GM23338 (cell line): ENCODE measurements around the gene NBDY. TPM values are rescaled to one million over a fixed set of nuclear protein-coding genes. Genes with fewer than 3 reads are reported as not detected.

ENCODE experiments used
- ATAC-seq: fragments of 200-7000 bp; cut with Tn5 transposase; 3 replicates; pipeline ENCODE4 v1.9.1; 2020
- DNase-seq: peaks from one replicate; pipeline ENCODE4 v3.0.0-alpha.2; 2015; ENCODE audit warnings: low spot score
- H2AFZ ChIP-seq: fragments of 200-600 bp; sonication (generic); 2 replicates; pipeline ENCODE4 v1.8.0; 2016; ENCODE audit warnings: antibody characterized with exemption, mild to moderate bottlenecking, moderate library complexity
- H3F3A ChIP-seq: fragments of 200-600 bp; sonication (generic); replicated peaks from 2 replicates; pipeline ENCODE4 v1.8.0; 2017; ENCODE audit warnings: antibody characterized with exemption, mixed run types, low read depth
- H3K27ac ChIP-seq: fragments of 200-600 bp; sonication (generic); 2 replicates; pipeline ENCODE4 v1.6.1; 2016; ENCODE audit warnings: low read depth
- H3K27me3 ChIP-seq: fragments of 200-600 bp; sonication (generic); 2 replicates; pipeline ENCODE4 v1.8.0; 2016; ENCODE audit warnings: mild to moderate bottlenecking, mixed run types, moderate library complexity; ENCODE audit not compliant: insufficient read depth
- H3K36me3 ChIP-seq: fragments of 200-600 bp; sonication (generic); 2 replicates; pipeline ENCODE4 v1.8.0; 2016; ENCODE audit warnings: mild to moderate bottlenecking; ENCODE audit not compliant: insufficient read depth
- H3K4me1 ChIP-seq: fragments of 200-600 bp; sonication (generic); 2 replicates; pipeline ENCODE4 v1.8.0; 2016; ENCODE audit warnings: mild to moderate bottlenecking, moderate library complexity; ENCODE audit not compliant: insufficient read depth
- H3K4me2 ChIP-seq: fragments of 200-600 bp; sonication (generic); 2 replicates; pipeline ENCODE4 v1.7.1; 2017; ENCODE audit warnings: mixed run types
- H3K4me3 ChIP-seq: fragments of 200-600 bp; sonication (generic); 2 replicates; pipeline ENCODE4 v1.6.1; 2016; ENCODE audit warnings: mixed run types
- H3K79me2 ChIP-seq: fragments of 200-600 bp; sonication (generic); replicated peaks from 2 replicates; pipeline ENCODE4 v1.8.0; 2017; ENCODE audit warnings: mild to moderate bottlenecking; ENCODE audit not compliant: insufficient read depth
- H3K9me2 ChIP-seq: fragments of 200-600 bp; sonication (generic); 2 replicates; pipeline ENCODE4 v1.8.0; 2017; ENCODE audit not compliant: insufficient read depth
- H4K20me1 ChIP-seq: fragments of 200-600 bp; sonication (generic); replicated peaks from 2 replicates; pipeline ENCODE4 v1.8.0; 2017; ENCODE audit warnings: mild to moderate bottlenecking; ENCODE audit not compliant: insufficient read depth
- H3K27ac Mint-ChIP-seq: 2 replicates; pipeline ENCODE4 v1.8.0; 2020; ENCODE audit warnings: inconsistent platforms, mild to moderate bottlenecking, moderate library complexity, mixed read lengths
- H3K27me3 Mint-ChIP-seq: 3 replicates; pipeline ENCODE4 v1.8.0; 2022; ENCODE audit warnings: low read depth, mild to moderate bottlenecking, moderate library complexity, mixed read lengths, inconsistent platforms; ENCODE audit not compliant: insufficient read depth, poor library complexity
- H3K36me3 Mint-ChIP-seq: 3 replicates; pipeline ENCODE4 v1.8.0; 2021; ENCODE audit warnings: low read depth, mild to moderate bottlenecking, inconsistent platforms, moderate library complexity, mixed read lengths
- H3K4me1 Mint-ChIP-seq: 3 replicates; pipeline ENCODE4 v1.8.0; 2020; ENCODE audit warnings: mild to moderate bottlenecking, inconsistent platforms, mixed read lengths
- H3K4me3 Mint-ChIP-seq: 3 replicates; pipeline ENCODE4 v1.8.0; 2021; ENCODE audit warnings: moderate library complexity, mild to moderate bottlenecking, inconsistent platforms, mixed read lengths
- H3K9me3 Mint-ChIP-seq: 3 replicates; pipeline ENCODE4 v1.8.0; 2020; ENCODE audit warnings: moderate library complexity, mild to moderate bottlenecking, inconsistent platforms, mixed read lengths
- CREB1 ChIP-seq: fragments of 250-450 bp; sonication (Bioruptor Pico); IDR thresholded peaks from 2 replicates; pipeline ENCODE4 v1.5.0; 2020; ENCODE audit warnings: low read depth, mild to moderate bottlenecking, moderate library complexity
- EZH2 ChIP-seq: fragments of 200-600 bp; sonication (generic); IDR thresholded peaks from one replicate; pipeline ENCODE4 v1.8.0; 2017; ENCODE audit warnings: antibody characterized with exemption, mild to moderate bottlenecking, low read depth; ENCODE audit not compliant: unreplicated experiment
- EZH2phosphoT487 ChIP-seq: fragments of 200-600 bp; sonication (generic); IDR thresholded peaks from one replicate; pipeline ENCODE4 v1.8.1; 2018; ENCODE audit warnings: antibody characterized with exemption; ENCODE audit not compliant: unreplicated experiment
- JUNB ChIP-seq: IDR thresholded peaks from one replicate; pipeline ENCODE4 v1.6.1; 2016; ENCODE audit warnings: antibody characterized with exemption; ENCODE audit not compliant: unreplicated experiment
- POLR2AphosphoS5 ChIP-seq: IDR thresholded peaks from 2 replicates; pipeline ENCODE4 v1.6.1; 2016; ENCODE audit warnings: antibody characterized with exemption, low read depth
- ZNF114 ChIP-seq: fragments of 250-450 bp; sonication (Bioruptor Pico); IDR thresholded peaks from 2 replicates; pipeline ENCODE4 v1.5.0; 2020; ENCODE audit warnings: mild to moderate bottlenecking, moderate library complexity
- polyA plus RNA-seq: library from polyadenylated mRNA; unstranded; fragments of >200 nt; fragmentation: Nextera tagmentation; extraction: Ambion mirVana; gene quantifications from 2 replicates; pipeline ENCODE4 v1.2.1, GENCODE V29; 2016
- total RNA-seq: library from RNA; depleted of rRNA; stranded (reverse); fragments of >200 nt; shearing (Covaris generic); gene quantifications from 2 replicates; pipeline ENCODE4 v1.2.3, GENCODE V29; 2014
- TF ChIP-seq, protein P1 (sequence below), 2 experiments: fragments of 200-600 bp in 1 of 2; sonication (generic) in 1 of 2; conservative IDR thresholded peaks; 2 replicates each; pipeline versions ENCODE4 v1.5.1 to v1.6.1; 2016 to 2017; ENCODE audit warnings: antibody characterized with exemption in 2 of 2, low read depth in 2 of 2, mild to moderate bottlenecking in 2 of 2, moderate library complexity in 1 of 2

NBDY gene
- total and polyA plus RNA-seq, 2 experiments from 2014 or later, result 9.6 to 206 TPM

GRCh38 chrX:56786889-56787733 is 58.1 kb downstream of the NBDY start:
- Histone ChIP-seq H3K4me1 (no peaks in the 10 kb centered on the region), H3K36me3 (no peaks in the 10 kb centered on the region), H3K27me3 (no peaks in the 10 kb centered on the region), H3K27ac (no peak overlapping the region), H3K4me2 (no peak overlapping the region), H3K79me2 (0 out of 2 replicates have a peak, but pooled peaks cover 3% of the 10 kb centered on the region), H3K9me2 (no peaks in the 10 kb centered on the region), H3K4me3 (no peak overlapping the region), H3F3A (no peaks in the 10 kb centered on the region), H2AFZ (no peak overlapping the region), H4K20me1 (no peaks in the 10 kb centered on the region)
- no peaks in the 10 kb centered on the region for H3K9me3 Mint-ChIP-seq
- peaks cover 5% of the 10 kb centered on the region for H3K27me3 Mint-ChIP-seq
- H3K36me3 Mint-ChIP-seq, result peaks cover 51% of the 10 kb centered on the region
- TF ChIP-seq, protein P1, sequence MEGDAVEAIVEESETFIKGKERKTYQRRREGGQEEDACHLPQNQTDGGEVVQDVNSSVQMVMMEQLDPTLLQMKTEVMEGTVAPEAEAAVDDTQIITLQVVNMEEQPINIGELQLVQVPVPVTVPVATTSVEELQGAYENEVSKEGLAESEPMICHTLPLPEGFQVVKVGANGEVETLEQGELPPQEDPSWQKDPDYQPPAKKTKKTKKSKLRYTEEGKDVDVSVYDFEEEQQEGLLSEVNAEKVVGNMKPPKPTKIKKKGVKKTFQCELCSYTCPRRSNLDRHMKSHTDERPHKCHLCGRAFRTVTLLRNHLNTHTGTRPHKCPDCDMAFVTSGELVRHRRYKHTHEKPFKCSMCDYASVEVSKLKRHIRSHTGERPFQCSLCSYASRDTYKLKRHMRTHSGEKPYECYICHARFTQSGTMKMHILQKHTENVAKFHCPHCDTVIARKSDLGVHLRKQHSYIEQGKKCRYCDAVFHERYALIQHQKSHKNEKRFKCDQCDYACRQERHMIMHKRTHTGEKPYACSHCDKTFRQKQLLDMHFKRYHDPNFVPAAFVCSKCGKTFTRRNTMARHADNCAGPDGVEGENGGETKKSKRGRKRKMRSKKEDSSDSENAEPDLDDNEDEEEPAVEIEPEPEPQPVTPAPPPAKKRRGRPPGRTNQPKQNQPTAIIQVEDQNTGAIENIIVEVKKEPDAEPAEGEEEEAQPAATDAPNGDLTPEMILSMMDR (conservative IDR thresholded peaks at IDR 0.05; ENCODE audit: low read depth in 2 of 2), result no peak
- TF ChIP-seq CREB1 (no peak), ZNF114 (CRISPR knock-in tag) (no peak), POLR2AphosphoS5 (no peak), EZH2phosphoT487 (no peak)
- no peak overlapping the region for H3K4me3 Mint-ChIP-seq
- ATAC-seq, result no peak
- DNase-seq, result no peak
- no peaks in the 10 kb centered on the region; the same call in 1 of the 3 replicates for H3K4me1 Mint-ChIP-seq
- no peak overlapping the region for H3K27ac Mint-ChIP-seq

- no peaks in the 10 kb centered on the region for H3K9me2 ChIP-seq
- 0 out of 2 replicates have a peak, but pooled peaks cover 3% of the 10 kb centered on the region for H3K79me2 ChIP-seq
- H3K27ac ChIP-seq, result no peak overlapping the region
- Mint-ChIP-seq H3K27me3 (peaks cover 5% of the 10 kb centered on the region), H3K4me1 (no peaks in the 10 kb centered on the region; the same call in 1 of the 3 replicates), H3K27ac (no peak overlapping the region), H3K4me3 (no peak overlapping the region), H3K9me3 (no peaks in the 10 kb centered on the region), H3K36me3 (peaks cover 50% of the 10 kb centered on the region)
- no peaks in the 10 kb centered on the region for H3K4me1 ChIP-seq
- H3K27me3 ChIP-seq, result no peaks in the 10 kb centered on the region
- no peaks in the 10 kb centered on the region for H3F3A ChIP-seq
- no peak overlapping the region for H3K4me2 ChIP-seq
- DNase-seq, result no peak
- no peak for TF ChIP-seq ZNF114 (CRISPR knock-in tag)
- H2AFZ ChIP-seq, result no peak overlapping the region
- no peaks in the 10 kb centered on the region for H3K36me3 ChIP-seq
- no peak for ATAC-seq
- no peaks in the 10 kb centered on the region for H4K20me1 ChIP-seq
- H3K4me3 ChIP-seq, result no peak overlapping the region
Measured at GRCh38 chrX:56787734-56788152, 58.7 kb downstream of the NBDY start.

DNA sequence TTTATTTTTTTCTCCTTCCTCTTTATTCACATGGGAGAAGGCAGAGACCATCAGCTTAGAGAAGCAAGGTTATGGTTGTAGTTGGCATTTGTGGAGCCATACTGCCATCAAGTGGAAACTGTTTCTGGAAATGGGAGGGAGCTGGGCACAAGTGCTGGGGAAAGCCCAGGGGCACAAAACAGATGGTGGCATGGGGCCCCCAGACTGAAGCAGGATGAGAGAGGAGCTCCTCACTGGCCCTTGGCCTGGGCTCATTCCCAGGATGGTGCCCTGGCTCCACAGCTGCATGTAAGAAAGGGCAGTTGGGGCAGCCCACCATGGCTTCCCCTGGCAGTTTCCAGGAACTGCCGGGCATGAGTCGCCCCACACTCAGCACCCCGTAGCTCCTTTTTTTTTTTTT is 59.2 kb downstream of the NBDY start:
- peaks cover 48% of the 10 kb centered on the region for H3K36me3 Mint-ChIP-seq
- Histone ChIP-seq H2AFZ (no peak overlapping the region), H3K4me3 (no peak overlapping the region), H3K27ac (no peak overlapping the region), H4K20me1 (no peaks in the 10 kb centered on the region), H3K79me2 (0 out of 2 replicates have a peak, but pooled peaks cover 3% of the 10 kb centered on the region), H3F3A (no peaks in the 10 kb centered on the region), H3K4me2 (no peak overlapping the region), H3K9me2 (no peaks in the 10 kb centered on the region), H3K27me3 (no peaks in the 10 kb centered on the region), H3K4me1 (no peaks in the 10 kb centered on the region), H3K36me3 (no peaks in the 10 kb centered on the region)
- no peaks in the 10 kb centered on the region; the same call in 1 of the 3 replicates for H3K4me1 Mint-ChIP-seq
- H3K27me3 Mint-ChIP-seq, result peaks cover 5% of the 10 kb centered on the region
- no peak overlapping the region for H3K4me3 Mint-ChIP-seq
- ATAC-seq (no peak), DNase-seq (no peak)
- no peaks in the 10 kb centered on the region for H3K9me3 Mint-ChIP-seq
- no peak overlapping the region for H3K27ac Mint-ChIP-seq
- no peak for TF ChIP-seq ZNF114 (CRISPR knock-in tag)
- no peak for TF ChIP-seq POLR2AphosphoS5
- TF ChIP-seq, protein P1 (conservative IDR thresholded peaks at IDR 0.05; ENCODE audit: low read depth in 2 of 2), result no peak
- no peak for TF ChIP-seq EZH2
- no peak for TF ChIP-seq EZH2phosphoT487
- TF ChIP-seq JUNB, result no peak
